HT-29 (cell line): Measurements from ENCODE around the gene KRTAP12-2. TPM values are rescaled to one million over a fixed set of nuclear protein-coding genes. Genes with fewer than 3 reads are reported as not detected.
"Not testable (repeated sequence)": the region's sequence is repeated elsewhere in the genome, so short reads cannot be mapped to it uniquely, and the experiment has no call there.

ENCODE experiments used
- DNase-seq: peaks from one replicate; pipeline ENCODE4 v3.0.0-alpha.2; 2015; ENCODE audit warnings: low spot score
- small RNA-seq: library from RNA; depleted of rRNA; stranded (forward); fragments of <200 nt; gene quantifications from one replicate; pipeline ENCODE3, GENCODE V24; 2014
- total RNA-seq: library from RNA; depleted of rRNA; stranded (reverse); fragments of >200 nt; shearing (Covaris generic); gene quantifications from 2 replicates; pipeline ENCODE4 v1.2.3, GENCODE V29; 2014; rRNA removed

The KRTAP12-2 gene
- total RNA-seq, 1 experiment from 2014 or later: not detected

DNA sequence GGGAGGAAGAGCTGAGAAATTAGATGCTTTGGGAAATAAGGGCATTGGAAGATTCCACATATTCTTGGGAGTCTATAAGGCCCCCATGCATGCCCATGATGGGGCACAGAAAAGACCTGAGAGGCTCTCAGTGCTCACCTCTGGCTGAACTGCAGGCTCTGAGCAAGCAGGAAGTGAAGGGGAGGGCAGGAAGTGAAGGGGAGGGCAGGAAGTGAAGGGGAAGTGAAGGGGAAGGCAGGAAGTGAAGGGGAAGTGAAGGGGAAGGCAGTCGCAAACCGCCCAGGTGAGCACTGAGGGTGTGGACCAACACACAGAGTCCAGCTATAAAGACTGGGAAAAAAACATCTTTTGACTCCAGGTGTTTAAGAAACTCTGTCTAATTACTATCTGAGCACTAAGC, 36.3 kb downstream of the KRTAP12-2 start:
- DNase-seq: no peak

DNA sequence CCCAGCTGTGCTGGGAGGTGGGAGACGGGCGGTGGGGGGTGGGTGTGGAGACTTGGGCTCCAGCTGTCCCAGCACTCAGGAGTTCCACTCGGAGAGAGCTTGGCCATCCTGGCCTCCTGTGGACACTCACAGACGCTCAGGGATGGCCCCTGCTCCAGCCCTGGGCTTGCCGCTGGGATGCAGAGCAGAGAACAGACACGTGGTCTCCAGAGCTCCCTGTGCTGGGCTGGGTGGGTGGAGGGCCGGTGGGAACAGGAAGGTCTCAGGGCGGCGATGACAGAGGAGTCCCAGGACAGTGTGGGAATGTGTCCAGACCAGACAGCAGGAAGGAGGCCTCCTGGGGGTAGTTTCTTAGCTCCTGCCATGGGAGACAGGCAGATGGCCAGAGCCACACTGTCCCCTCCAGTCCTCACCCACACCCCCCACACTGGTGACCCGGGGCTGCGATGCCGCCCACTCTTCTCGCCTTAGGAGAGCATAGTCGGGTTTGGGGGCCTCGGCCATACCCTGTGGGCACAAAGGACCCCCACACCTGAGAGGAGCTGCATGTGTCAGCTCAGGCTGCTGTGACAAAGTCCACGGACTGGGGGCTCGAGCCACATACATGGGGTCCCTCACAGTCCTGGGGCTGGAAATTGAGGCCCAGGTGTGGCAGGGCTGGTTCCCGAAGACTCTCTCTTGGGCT, 37.9 kb downstream of the KRTAP12-2 start:
- DNase-seq: no peak

- DNase-seq: not testable (repeated sequence)
Observed at GRCh38 chr21:44627831-44628233, 38.9 kb downstream of the KRTAP12-2 start.

DNA sequence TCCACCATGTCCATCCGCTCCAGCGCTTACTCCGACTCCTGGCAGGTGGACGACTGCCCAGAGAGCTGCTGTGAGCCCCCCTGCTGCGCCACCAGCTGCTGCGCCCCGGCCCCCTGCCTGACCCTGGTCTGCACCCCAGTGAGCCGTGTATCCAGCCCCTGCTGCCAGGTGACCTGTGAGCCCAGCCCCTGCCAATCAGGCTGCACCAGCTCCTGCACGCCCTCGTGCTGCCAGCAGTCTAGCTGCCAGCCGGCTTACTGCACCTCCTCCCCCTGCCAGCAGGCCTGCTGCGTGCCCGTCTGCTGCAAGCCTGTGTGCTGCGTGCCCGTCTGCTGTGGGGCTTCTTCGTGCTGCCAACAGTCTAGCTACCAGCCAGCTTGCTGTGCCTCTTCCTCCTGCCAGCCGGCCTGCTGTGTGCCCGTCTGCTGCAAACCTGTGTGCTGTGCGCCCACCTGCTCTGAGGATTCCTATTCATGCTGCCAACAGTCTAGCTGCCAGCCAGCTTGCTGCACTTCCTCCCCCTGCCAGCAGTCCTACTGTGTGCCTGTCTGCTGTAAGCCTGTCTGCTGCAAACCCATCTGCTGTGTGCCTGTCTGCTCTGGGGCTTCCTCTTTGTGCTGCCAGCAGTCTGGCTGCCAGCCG, 39.4 kb downstream of the KRTAP12-2 start:
- DNase-seq: not testable (repeated sequence)

- no peak for DNase-seq
Observed at GRCh38 chr21:44626673-44627143, 40.0 kb downstream of the KRTAP12-2 start, which contains the start of gene KRTAP10-9. Gene KRTAP10-9 (plus strand): TSS chr21:44627093. CDS start chr21:44627172, 79 bp downstream.

GRCh38 chr21:44626262-44626661, 40.5 kb downstream of the KRTAP12-2 start:
- DNase-seq: no peak

GRCh38 chr21:44625756-44626155, 41.0 kb downstream of the KRTAP12-2 start:
- no peak for DNase-seq

GRCh38 chr21:44623575-44623974, 43.2 kb downstream of the KRTAP12-2 start:
- DNase-seq: no peak

GRCh38 chr21:44619886-44620285, 46.8 kb downstream of the KRTAP12-2 start:
- no peak for DNase-seq

GRCh38 chr21:44618909-44619308, 47.8 kb downstream of the KRTAP12-2 start:
- DNase-seq: no peak

DNA sequence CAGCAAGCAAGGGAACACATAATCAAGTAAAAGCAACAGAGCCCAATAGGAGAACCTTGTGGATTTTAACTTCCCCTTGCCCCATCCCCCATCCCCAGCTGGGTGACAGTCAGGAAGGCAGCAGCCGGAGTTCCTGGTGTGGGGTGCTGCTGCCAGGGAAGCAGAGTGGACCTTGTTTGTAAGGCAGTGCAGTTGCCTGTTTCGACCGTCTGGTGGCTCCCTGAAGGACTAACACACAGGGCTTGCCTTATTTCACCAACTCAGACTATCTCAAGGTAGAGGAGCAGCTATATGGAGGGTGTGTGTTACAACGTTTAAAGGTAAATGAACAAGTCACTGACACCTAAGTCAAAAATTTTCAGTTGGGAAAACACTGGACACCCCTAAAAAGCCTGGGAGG, 48.2 kb downstream of the KRTAP12-2 start:
- DNase-seq: peak; percentile 14

GRCh38 chr21:44617071-44617501, 49.6 kb downstream of the KRTAP12-2 start:
- no peak for DNase-seq

DNA sequence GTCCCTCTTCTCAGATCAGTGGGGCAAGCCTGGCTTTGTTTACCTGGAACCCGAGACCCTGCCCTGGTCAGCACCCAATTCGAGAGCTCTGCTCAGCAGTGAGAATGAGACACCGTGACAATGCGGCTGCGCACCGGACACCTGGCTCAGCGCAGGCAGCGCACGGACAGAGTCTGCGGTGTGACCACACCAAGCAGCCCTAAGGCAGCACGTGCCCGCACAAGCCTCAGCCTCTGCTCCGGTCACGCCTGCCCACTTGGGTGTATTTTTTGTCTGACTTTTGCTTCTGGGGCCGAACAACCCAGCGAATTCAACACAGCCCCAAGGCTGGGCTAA, 50.2 kb downstream of the KRTAP12-2 start:
- no peak for DNase-seq

Small RNA genes within 50 kb of the gene (small RNA-seq; reads per million reads assigned to genes)
- not detected for gene KRTAP12-6P

Other genes starting within 250 kb of the KRTAP12-2 start
- gene LRRC3, start 211.4 kb downstream of the KRTAP12-2 start, total RNA-seq: 0.08 and 0.10 TPM in 2 replicates
- gene KRTAP10-1, start 126.7 kb downstream of the KRTAP12-2 start, total RNA-seq: not detected in 2 replicates
- not detected in 2 replicates for gene KRTAP10-2, start 115.4 kb downstream of the KRTAP12-2 start, total RNA-seq
- gene KRTAP10-3, start 108.1 kb downstream of the KRTAP12-2 start, total RNA-seq: not detected in 2 replicates
- not detected in 2 replicates for gene KRTAP10-4, start 93.2 kb downstream of the KRTAP12-2 start, total RNA-seq
- gene KRTAP10-5, start 86.3 kb downstream of the KRTAP12-2 start, total RNA-seq: not detected in 2 replicates
- not detected in 2 replicates for gene KRTAP10-6, start 74.4 kb downstream of the KRTAP12-2 start, total RNA-seq
- gene KRTAP10-7, start 66.3 kb downstream of the KRTAP12-2 start, total RNA-seq: not detected in 2 replicates
- gene KRTAP10-8, start 54.8 kb downstream of the KRTAP12-2 start, total RNA-seq: not detected in 2 replicates
- gene KRTAP10-9, start 39.8 kb downstream of the KRTAP12-2 start, total RNA-seq: not detected in 2 replicates
- gene KRTAP10-10, start 29.6 kb downstream of the KRTAP12-2 start, total RNA-seq: not detected in 2 replicates
- not detected in 2 replicates for gene KRTAP10-11, start 20.5 kb downstream of the KRTAP12-2 start, total RNA-seq
- gene KRTAP12-4, start 12.3 kb downstream of the KRTAP12-2 start, total RNA-seq: not detected in 2 replicates
- not detected in 2 replicates for gene KRTAP12-3, start 9.0 kb downstream of the KRTAP12-2 start, total RNA-seq
- not detected in 2 replicates for gene KRTAP12-1, start 15.2 kb upstream of the KRTAP12-2 start, total RNA-seq
- gene KRTAP10-12, start 30.2 kb upstream of the KRTAP12-2 start, total RNA-seq: not detected in 2 replicates
- gene TSPEAR, start 44.6 kb upstream of the KRTAP12-2 start, total RNA-seq: not detected in 2 replicates
- 63.7 and 64.5 TPM in 2 replicates for gene UBE2G2, start 134.9 kb upstream of the KRTAP12-2 start, total RNA-seq
- 90.3 and 98.8 TPM in 2 replicates for gene SUMO3, start 151.1 kb upstream of the KRTAP12-2 start, total RNA-seq
- gene PTTG1IP, start 206.8 kb upstream of the KRTAP12-2 start, total RNA-seq: 116 and 123 TPM in 2 replicates